Effector CD8-positive, alpha-beta T cell (primary cell): Measurements from ENCODE around the gene KRTAP12-4.
"Not testable (repeated sequence)": the region's sequence is repeated elsewhere in the genome, so short reads cannot be mapped to it uniquely, and the experiment has no call there.

Source experiments
- DNase-seq: peaks from one replicate; lab custom pipeline; 2025; lab: John Stamatoyannopoulos, UW
- total RNA-seq, 4 experiments: gene quantifications; one replicate each; lab custom pipeline; 2026; lab: John Stamatoyannopoulos, UW

Gene KRTAP12-4
- total RNA-seq = 0 reads per million in 4 experiments

DNA sequence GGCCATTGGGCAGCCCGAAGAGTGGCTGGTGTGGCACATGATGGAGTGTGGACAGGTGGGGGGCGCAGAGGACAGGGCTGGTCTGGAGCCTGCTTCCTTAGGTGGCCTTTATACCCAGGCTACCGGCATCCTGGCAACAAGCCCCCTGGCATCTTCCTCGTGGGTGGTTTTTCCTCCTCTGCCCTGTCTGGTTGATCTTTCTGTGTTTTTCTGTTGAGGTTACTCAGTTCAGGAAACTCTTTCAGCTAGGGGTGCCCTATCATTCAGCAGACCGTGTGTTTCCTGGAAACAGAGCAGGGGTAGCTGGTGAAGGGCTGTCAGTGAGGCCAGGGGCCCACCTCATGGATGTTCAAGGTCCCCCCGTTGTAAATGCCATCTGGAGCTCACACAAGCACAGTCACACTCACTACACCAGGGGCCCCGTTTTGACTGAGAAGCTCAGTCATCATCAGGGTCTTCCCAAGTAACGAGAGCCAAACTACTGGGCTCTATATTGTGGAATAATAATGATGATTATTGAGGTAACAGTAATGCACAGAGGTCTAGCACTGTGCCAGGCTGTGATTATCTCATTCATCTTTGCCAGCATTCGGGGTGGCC is at the start of gene KRTAP12-4:
Gene KRTAP12-4, minus strand, starts transcription at position 84 of the 600 bp plus-strand sequence. Its CDS starts 45 bp downstream, at position 39.
- no peak for DNase-seq

GRCh38 chr21:44703731-44704635 is 49.5 kb upstream of the KRTAP12-4 start:
- no peak for DNase-seq

- DNase-seq = no peak
Measured at GRCh38 chr21:44702973-44703730, 48.7 kb upstream of the KRTAP12-4 start.

GRCh38 chr21:44702111-44702972 is 47.9 kb upstream of the KRTAP12-4 start:
- DNase-seq = no peak

- no peak for DNase-seq
Measured at GRCh38 chr21:44701541-44701940, 47.1 kb upstream of the KRTAP12-4 start.

DNA sequence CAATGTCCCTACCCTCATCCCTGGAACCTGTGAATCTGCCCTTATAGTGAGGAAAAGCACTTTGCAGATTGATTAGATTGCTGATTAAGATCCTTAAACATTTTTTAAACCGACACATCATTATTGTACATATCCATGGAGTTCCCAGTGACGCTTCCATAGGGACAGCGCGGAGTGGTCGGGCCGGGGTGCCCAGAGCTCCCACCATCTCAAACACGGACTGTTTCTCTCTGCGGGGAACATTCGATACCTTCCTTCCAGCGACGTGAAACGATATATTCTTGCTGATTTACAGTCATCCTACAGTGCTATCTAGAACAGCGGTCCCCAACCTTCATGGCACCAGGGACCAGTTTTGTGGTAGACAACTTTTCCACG is 46.6 kb upstream of the KRTAP12-4 start:
- DNase-seq = no peak

GRCh38 chr21:44700101-44701022 is 45.9 kb upstream of the KRTAP12-4 start:
- no peak for DNase-seq

GRCh38 chr21:44699502-44700001 is 45.1 kb upstream of the KRTAP12-4 start:
- no peak for DNase-seq

GRCh38 chr21:44697811-44698734 is 43.6 kb upstream of the KRTAP12-4 start:
- DNase-seq = no peak

DNA sequence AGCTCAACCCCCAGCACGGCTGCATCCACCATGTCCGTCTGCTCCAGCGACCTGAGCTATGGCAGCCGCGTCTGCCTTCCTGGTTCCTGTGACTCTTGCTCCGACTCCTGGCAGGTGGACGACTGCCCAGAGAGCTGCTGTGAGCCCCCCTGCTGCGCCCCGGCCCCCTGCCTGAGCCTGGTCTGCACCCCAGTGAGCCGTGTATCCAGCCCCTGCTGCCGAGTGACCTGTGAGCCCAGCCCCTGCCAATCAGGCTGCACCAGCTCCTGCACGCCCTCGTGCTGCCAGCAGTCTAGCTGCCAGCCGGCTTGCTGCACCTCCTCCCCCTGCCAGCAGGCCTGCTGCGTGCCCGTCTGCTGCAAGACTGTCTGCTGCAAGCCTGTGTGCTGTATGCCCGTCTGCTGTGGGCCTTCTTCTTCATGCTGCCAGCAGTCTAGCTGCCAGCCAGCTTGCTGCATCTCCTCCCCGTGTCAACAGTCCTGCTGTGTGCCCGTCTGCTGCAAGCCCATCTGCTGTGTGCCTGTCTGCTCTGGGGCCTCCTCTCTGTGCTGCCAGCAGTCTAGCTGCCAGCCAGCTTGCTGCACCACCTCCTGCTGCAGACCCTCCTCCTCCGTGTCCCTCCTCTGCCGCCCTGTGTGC is 42.8 kb upstream of the KRTAP12-4 start, which contains the start of gene KRTAP10-12:
Gene KRTAP10-12, plus strand, starts transcription at position 1 of the 639 bp plus-strand sequence. Its CDS starts 30 bp downstream, at position 31.
- DNase-seq = not testable (repeated sequence)

GRCh38 chr21:44696572-44696971 is 42.1 kb upstream of the KRTAP12-4 start:
- no peak for DNase-seq

DNA sequence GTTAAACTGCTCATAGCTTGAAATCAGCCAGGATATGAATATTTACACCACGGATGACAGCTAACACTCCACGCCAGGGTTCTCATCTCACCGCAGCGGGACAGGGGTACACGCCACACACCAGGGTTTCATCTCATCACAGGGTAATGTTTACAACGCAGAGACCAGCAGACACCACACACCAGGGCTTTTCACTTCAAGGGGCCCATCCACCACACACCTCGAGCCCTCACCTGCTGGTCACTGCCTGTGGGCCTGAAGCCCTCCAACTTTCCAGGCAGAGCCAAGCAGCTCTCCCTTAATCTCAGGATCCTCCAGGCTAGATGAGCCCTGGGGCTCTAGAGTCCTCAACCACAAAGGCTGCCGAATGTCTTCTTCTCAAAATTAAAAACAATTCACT is 41.2 kb upstream of the KRTAP12-4 start:
- no peak for DNase-seq

- no peak for DNase-seq
Measured at GRCh38 chr21:44695184-44695583, 40.7 kb upstream of the KRTAP12-4 start.

DNA sequence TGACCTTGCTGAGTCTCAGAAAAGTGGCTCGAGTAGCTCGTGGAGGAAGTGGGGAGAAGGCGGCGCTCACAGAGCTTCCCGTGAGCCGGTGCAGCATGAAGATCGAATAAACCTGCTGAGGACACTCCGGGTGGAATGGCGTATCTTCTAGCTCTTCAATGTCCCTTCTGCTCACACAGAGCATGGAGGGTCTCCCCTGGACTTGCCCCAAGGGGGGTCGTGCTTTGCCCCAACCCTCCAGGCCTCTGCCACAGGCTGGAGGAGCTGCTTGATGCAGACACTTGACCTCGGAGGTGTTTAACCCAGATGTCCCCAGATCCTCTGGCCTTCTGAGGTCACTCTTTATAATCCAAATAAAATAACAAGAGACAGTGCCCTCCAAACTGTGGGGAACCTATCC is 40.3 kb upstream of the KRTAP12-4 start:
- DNase-seq = no peak

GRCh38 chr21:44692798-44693512 is 38.5 kb upstream of the KRTAP12-4 start:
- DNase-seq = no peak

DNA sequence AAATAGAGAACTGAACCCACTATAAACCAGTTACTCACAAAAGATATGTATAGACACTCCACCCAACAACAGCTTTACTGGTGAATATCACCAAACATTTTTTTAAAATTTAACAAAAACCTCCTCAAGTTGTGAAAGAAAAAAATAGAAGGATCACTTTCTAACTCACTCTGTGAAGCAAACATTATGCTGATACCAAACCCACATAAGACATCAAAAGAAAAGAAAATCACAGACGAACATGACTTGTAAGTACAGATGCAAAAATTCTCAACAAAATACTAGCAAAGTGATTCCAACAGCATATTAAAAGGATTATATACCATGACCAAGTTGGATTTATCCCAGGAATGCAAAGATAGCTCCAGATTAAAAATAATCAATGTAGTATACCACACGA is 37.2 kb upstream of the KRTAP12-4 start:
- no peak for DNase-seq

DNA sequence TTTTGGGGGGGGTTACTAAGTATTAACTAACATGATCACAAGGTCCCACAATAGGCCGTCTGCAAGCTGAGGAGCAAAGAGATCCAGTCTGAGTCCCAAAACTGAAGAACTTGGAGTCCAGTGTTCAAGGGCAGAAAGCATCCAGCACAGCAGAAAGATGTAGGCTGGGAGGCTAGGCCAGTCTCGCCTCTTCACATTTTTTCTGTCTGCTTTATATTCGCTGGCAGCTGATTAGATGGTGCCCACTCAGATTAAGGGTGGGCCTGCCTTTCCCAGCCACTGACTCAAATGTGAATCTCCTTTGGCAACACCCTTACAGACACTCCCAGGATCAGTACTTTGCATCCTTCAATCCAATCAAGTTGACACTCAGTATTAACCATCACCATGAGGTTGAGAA is 35.3 kb upstream of the KRTAP12-4 start:
- DNase-seq = not testable (repeated sequence)

DNA sequence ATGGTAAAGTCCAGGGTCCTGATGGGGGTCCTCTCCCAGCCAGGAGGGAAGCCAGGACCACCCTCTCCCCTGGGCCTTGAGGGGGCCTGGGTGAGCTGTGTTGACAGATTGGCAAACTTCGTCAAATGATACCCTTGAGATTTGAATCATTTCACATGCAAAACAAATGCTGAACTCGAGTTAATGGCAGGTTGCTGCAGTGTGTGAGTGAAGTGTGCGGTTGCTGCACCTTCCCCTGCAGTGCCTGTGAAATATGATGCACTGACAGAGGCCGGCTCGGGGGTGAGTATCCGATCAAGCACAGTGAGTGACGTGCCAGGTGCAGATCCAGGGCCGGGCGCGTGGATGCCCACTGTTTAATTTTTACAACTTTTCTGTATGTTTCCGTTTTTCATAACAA is 33.2 kb upstream of the KRTAP12-4 start:
- DNase-seq = no peak
